ENCODE measurements around the gene POLR2J. TPM values are rescaled to one million over a fixed set of nuclear protein-coding genes. Genes with fewer than 3 reads are reported as not detected.

Gene POLR2J
- total RNA-seq, 4 donors from 2014 or later: 15.4 to 26.6 (median 18.3) TPM

DNA sequence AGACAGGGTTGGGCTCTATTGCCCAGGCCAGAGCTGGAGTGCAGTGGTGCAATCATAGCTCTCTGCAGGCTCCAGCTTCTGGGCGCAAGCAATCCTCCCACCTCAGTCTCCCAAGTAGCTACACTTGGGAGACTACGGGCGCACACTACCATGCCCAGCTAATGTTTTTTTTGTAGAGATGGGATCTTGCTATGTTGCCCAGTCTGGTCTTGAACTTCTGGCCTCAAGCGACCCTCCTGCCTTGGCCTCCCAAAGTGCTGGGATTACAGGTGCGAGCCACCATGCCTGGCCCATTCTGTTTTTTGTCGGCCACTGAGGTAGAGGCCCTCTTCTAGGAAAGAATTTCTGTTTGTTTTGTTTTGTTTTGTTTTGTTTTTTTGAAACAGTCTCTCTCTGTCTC is 26.3 kb downstream of the POLR2J start:
- ATAC-seq (ENCODE audit: low FRiP score) (no peak), DNase-seq (ENCODE audit: low spot score) (no peak)
- TF ChIP-seq, protein P1, sequence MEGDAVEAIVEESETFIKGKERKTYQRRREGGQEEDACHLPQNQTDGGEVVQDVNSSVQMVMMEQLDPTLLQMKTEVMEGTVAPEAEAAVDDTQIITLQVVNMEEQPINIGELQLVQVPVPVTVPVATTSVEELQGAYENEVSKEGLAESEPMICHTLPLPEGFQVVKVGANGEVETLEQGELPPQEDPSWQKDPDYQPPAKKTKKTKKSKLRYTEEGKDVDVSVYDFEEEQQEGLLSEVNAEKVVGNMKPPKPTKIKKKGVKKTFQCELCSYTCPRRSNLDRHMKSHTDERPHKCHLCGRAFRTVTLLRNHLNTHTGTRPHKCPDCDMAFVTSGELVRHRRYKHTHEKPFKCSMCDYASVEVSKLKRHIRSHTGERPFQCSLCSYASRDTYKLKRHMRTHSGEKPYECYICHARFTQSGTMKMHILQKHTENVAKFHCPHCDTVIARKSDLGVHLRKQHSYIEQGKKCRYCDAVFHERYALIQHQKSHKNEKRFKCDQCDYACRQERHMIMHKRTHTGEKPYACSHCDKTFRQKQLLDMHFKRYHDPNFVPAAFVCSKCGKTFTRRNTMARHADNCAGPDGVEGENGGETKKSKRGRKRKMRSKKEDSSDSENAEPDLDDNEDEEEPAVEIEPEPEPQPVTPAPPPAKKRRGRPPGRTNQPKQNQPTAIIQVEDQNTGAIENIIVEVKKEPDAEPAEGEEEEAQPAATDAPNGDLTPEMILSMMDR (IDR thresholded peaks at IDR 0.05): no peak

DNA sequence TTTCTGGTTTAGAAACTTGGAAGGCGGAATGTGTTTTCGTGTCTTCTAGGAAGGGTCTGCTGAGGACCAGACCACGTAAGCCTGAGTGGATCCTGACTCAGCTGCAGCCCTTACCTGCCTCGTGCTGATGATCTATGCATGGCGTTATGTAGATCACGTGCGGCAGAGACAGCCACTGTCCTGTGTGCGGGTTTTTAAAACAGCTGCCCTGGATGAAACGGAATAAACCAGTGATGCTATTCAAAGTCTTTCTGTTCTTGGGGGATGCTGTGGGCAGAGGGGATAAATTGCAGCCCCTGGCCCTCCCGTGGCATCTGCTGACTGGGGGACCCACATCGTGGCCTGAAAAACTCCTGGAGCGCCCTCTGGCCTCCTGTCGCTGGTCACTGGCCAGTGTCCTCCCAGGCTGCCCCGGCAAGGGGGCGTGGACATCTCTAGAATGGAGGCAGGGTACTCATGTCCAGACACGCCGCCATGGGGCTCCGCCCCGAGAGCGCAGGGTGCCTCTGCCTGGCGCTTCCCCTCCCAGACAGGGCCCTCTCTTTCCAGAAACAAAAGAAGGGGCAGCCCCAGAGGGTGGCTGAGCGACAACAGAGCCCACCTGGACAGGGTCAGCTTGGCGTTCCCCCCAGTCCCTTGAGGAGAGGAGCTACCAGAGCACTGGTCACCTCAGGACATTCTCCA is 27.2 kb downstream of the POLR2J start:
- DNase-seq (ENCODE audit: low spot score): no peak
- TF ChIP-seq, protein P1 (IDR thresholded peaks at IDR 0.05): no peak
- ATAC-seq (ENCODE audit: low FRiP score): no peak

DNA sequence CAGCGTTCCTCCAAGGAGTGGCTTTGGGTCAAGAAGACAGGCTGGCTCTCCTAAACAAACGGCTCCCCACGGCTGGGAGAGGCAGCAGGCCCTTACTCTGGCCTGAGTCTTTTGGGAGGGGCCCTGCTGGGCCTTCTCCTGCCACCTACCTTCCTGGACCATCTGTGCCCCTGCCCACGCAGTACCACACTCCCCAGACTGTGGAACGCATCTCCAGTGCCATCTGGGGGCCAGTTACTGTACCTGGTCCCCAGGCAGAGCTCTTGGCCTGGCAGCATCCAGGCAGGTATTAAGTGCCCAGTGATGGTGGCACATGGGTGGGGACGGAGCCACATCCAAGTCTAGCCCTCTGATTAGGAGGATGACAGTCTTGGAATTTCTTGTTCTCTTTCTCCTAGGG is 28.5 kb downstream of the POLR2J start:
- DNase-seq (ENCODE audit: low spot score) (no peak), ATAC-seq (ENCODE audit: low FRiP score) (no peak)
- TF ChIP-seq, protein P1 (IDR thresholded peaks at IDR 0.05): no peak

DNA sequence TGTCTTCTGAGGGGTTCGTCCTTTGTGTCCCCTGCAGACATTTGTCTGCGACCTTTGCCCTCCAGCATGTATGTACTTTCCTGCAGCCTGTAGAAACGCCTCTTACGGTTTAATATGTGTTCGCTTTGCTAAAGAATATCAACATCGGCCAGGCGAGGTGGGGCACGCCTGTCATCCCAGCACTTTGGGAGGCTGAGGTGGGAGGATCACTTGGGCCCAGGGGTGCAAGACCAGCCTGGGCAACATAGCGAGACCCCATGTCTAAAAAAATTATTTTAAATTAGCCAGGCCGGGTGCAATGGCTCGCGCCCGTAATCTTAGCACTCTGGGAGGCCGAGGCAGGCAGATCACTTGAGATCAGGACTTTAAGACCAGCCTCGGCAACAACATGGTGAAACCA is 29.6 kb downstream of the POLR2J start:
- DNase-seq (ENCODE audit: low spot score): no peak

DNA sequence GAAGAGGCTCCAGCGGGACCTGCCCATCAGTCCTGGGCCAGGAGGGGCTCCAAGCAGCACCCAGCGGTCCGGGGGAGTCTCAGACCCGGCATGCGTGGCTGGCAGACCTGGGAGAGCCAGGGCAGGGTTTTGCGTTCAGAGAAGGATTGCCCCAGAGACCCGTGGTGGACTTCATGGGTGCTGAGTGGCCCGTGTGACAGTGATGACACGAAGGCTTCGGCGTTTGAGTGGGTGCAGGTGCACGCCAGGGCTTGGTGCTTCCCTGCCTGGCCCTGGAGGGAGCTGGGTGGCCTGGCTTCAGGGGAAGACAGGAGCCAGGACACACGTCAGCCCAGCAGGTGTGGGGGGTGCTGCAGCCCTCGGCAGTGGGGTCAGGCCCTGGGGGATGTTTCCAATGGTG is 31.4 kb downstream of the POLR2J start:
- DNase-seq (ENCODE audit: low spot score) (no peak), ATAC-seq (ENCODE audit: low FRiP score) (no peak)
- TF ChIP-seq, protein P1 (IDR thresholded peaks at IDR 0.05): no peak

More for the DNA sequence above, 29.6 kb downstream of the POLR2J start:
- TF ChIP-seq, protein P1 (IDR thresholded peaks at IDR 0.05): no peak
- ATAC-seq (ENCODE audit: low FRiP score): no peak

DNA sequence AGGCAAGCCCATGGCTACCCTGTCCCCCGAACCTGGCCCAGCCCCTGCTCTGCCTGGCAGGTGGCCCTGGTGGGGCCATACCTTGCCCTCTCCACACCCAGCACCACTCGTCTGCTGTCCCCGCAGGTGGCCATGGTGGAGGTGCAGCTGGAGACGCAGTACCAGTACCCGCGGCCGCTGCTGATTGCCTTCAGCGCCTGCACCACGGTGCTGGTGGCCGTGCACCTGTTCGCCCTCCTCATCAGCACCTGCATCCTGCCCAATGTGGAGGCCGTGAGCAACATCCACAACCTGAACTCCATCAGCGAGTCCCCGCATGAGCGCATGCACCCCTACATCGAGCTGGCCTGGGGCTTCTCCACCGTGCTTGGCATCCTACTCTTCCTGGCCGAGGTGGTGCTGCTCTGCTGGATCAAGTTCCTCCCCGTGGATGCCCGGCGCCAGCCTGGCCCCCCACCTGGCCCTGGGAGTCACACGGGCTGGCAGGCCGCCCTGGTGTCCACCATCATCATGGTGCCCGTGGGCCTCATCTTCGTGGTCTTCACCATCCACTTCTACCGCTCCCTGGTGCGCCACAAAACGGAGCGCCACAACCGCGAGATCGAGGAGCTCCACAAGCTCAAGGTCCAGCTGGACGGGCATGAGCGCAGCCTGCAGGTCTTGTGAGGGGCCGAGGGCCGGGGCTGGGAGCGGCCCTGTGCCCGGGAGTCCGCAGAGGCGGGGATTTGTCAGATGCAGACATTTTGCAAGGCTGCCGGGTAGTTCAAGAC is 32.1 kb downstream of the POLR2J start:
- ATAC-seq (ENCODE audit: low FRiP score) (no peak), DNase-seq (ENCODE audit: low spot score) (no peak)
- TF ChIP-seq, protein P1 (IDR thresholded peaks at IDR 0.05): no peak

DNA sequence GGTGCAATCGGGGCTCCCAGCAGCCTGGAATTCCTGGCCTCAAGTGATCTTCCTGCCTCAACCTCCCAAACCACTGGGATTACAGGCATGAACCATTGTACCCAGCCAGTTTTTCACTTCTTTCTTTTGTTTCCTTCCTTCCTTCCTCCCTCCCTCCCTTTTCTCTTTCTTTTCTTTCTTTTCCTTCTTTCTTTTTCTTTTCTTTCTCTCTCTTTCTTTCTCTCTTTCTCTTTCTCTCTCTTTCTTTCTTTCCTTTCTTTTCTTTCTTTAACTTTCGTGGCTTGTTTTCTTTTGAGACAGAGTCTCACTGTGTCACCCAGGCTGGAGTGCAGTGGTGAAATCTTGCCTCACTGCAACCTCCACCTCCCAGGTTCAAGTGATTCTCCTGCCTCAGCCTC is 33.0 kb downstream of the POLR2J start:
- no peak for ATAC-seq (ENCODE audit: low FRiP score)
- TF ChIP-seq, protein P1 (IDR thresholded peaks at IDR 0.05): no peak
- DNase-seq (ENCODE audit: low spot score): no peak

Data from omental fat pad (tissue), 4 donors.